Parathyroid adenoma (tissue), 2 donors: ENCODE results near the gene GPC5.

Experiments
- H2AFZ ChIP-seq: fragments of 300-600 bp; sonication (generic); one replicate; pipeline ENCODE4 v1.7.0; 2017; ENCODE audit warnings: antibody characterized with exemption, mild to moderate bottlenecking
- H3K27ac ChIP-seq: fragments of 300-600 bp; sonication (generic); one replicate; pipeline ENCODE4 v1.7.0; 2017
- H3K27me3 ChIP-seq: fragments of 300-600 bp; sonication (generic); one replicate; pipeline ENCODE4 v1.7.0; 2017; ENCODE audit warnings: low read length; ENCODE audit not compliant: control insufficient read depth, insufficient read depth
- H3K36me3 ChIP-seq: fragments of 300-600 bp; sonication (generic); one replicate; pipeline ENCODE4 v1.7.0; 2017; ENCODE audit warnings: low read length; ENCODE audit not compliant: control insufficient read depth, insufficient read depth
- H3K4me1 ChIP-seq: fragments of 300-600 bp; sonication (generic); one replicate; pipeline ENCODE4 v1.7.0; 2017; ENCODE audit warnings: control low read depth
- H3K4me2 ChIP-seq: fragments of 300-600 bp; sonication (generic); one replicate; pipeline ENCODE4 v1.7.0; 2017; ENCODE audit warnings: low read length
- H3K4me3 ChIP-seq: fragments of 300-600 bp; sonication (generic); one replicate; pipeline ENCODE4 v1.7.0; 2017; ENCODE audit warnings: low read depth, low read length
- H3K79me2 ChIP-seq: fragments of 300-600 bp; sonication (generic); one replicate; pipeline ENCODE4 v1.7.0; 2017; ENCODE audit warnings: control low read depth
- H3K9ac ChIP-seq: fragments of 300-600 bp; sonication (generic); one replicate; pipeline ENCODE4 v1.7.0; 2017; ENCODE audit warnings: mild to moderate bottlenecking
- H3K9me3 ChIP-seq: fragments of 300-600 bp; sonication (generic); one replicate; pipeline ENCODE4 v1.7.0; 2017; ENCODE audit warnings: low read length; ENCODE audit not compliant: control insufficient read depth
- CTCF ChIP-seq: fragments of 300-600 bp; sonication (generic); IDR thresholded peaks from one replicate; pipeline ENCODE4 v1.7.0; 2017; ENCODE audit warnings: antibody characterized with exemption, mild to moderate bottlenecking
- donor health status: primary hyperparathyroidism.

Gene GPC5

GRCh38 chr13:91554101-91554500 lies 155.7 kb downstream of the GPC5 start:
- H3K9ac ChIP-seq, result no peak overlapping the region

GRCh38 chr13:91557328-91558090 lies 159.1 kb downstream of the GPC5 start:
- Histone ChIP-seq H3K4me1 (no peaks in the 10 kb centered on the region), H3K4me2 (no peak overlapping the region), H3K27ac (no peak overlapping the region), H3K9ac (no peak overlapping the region), H3K4me3 (no peak overlapping the region), H3K9me3 (no peaks in the 10 kb centered on the region), H3K79me2 (no peaks in the 10 kb centered on the region), H2AFZ (no peak overlapping the region), H3K36me3 (no peaks in the 10 kb centered on the region), H3K27me3 (no peaks in the 10 kb centered on the region)
- no peak for TF ChIP-seq CTCF

More at GRCh38 chr13:91554101-91554500, 155.7 kb downstream of the GPC5 start:
- no peaks in the 10 kb centered on the region for H3K79me2 ChIP-seq
- H3K27me3 ChIP-seq, result no peaks in the 10 kb centered on the region
- H2AFZ ChIP-seq, result no peak overlapping the region
- no peaks in the 10 kb centered on the region for H3K36me3 ChIP-seq
- H3K4me2 ChIP-seq, result no peak overlapping the region
- H3K27ac ChIP-seq, result no peak overlapping the region
- TF ChIP-seq CTCF, result no peak
- H3K9me3 ChIP-seq, result no peaks in the 10 kb centered on the region
- no peak overlapping the region for H3K4me3 ChIP-seq
- H3K4me1 ChIP-seq, result no peaks in the 10 kb centered on the region

GRCh38 chr13:91563799-91564198 lies 165.4 kb downstream of the GPC5 start:
- no peak overlapping the region for H3K4me3 ChIP-seq
- H3K4me2 ChIP-seq, result no peak overlapping the region
- no peaks in the 10 kb centered on the region for H3K79me2 ChIP-seq
- H3K27me3 ChIP-seq, result no peaks in the 10 kb centered on the region
- H2AFZ ChIP-seq, result no peak overlapping the region
- no peak overlapping the region for H3K9ac ChIP-seq
- H3K36me3 ChIP-seq, result no peaks in the 10 kb centered on the region
- H3K9me3 ChIP-seq, result no peaks in the 10 kb centered on the region
- H3K4me1 ChIP-seq, result no peaks in the 10 kb centered on the region
- H3K27ac ChIP-seq, result no peak overlapping the region
- no peak for TF ChIP-seq CTCF

- no peak overlapping the region for H2AFZ ChIP-seq
- no peaks in the 10 kb centered on the region for H3K36me3 ChIP-seq
- H3K79me2 ChIP-seq, result no peaks in the 10 kb centered on the region
- H3K27me3 ChIP-seq, result no peaks in the 10 kb centered on the region
- no peak overlapping the region for H3K4me3 ChIP-seq
- no peak overlapping the region for H3K27ac ChIP-seq
- H3K4me2 ChIP-seq, result no peak overlapping the region
- no peak overlapping the region for H3K9ac ChIP-seq
- no peaks in the 10 kb centered on the region for H3K4me1 ChIP-seq
- no peaks in the 10 kb centered on the region for H3K9me3 ChIP-seq
- no peak for TF ChIP-seq CTCF
Measured at GRCh38 chr13:91564396-91564795, 166.0 kb downstream of the GPC5 start.

- Histone ChIP-seq H3K9ac (no peak overlapping the region), H3K79me2 (no peaks in the 10 kb centered on the region), H2AFZ (no peak overlapping the region), H3K4me1 (no peaks in the 10 kb centered on the region), H3K4me2 (no peak overlapping the region), H3K27me3 (no peaks in the 10 kb centered on the region), H3K36me3 (no peaks in the 10 kb centered on the region), H3K4me3 (no peak overlapping the region), H3K27ac (no peak overlapping the region), H3K9me3 (no peaks in the 10 kb centered on the region)
- TF ChIP-seq CTCF, result no peak
Measured at GRCh38 chr13:91565296-91565695, 166.9 kb downstream of the GPC5 start.
